ENCODE data around the gene TBC1D3B. TPM values are rescaled to one million over a fixed set of nuclear protein-coding genes. Genes with fewer than 3 reads are reported as not detected.

The TBC1D3B gene
- total and polyA plus RNA-seq, 10 of the 15 experiments (the other 5 are each of a cell fraction or from before 2014, with no cell fraction given) = 0.67 to 8.5 (median 1.7) TPM; not detected in 2

- WGBS (ENCODE audit: insufficient coverage, insufficient replicate concordance, low lambda C conversion rate, missing lambda C conversion rate) = 79% methylated on average over 4 of the region's 4 CpGs
- no peak overlapping the region for H3K9ac ChIP-seq (ENCODE audit: control insufficient read depth, insufficient read depth, low read length)
- BruUV-seq (replicated peaks) = no TSS peak
- no peak for DNase-seq (ENCODE audit: low read depth, low spot score)
- no peak overlapping the region for H3K4me2 ChIP-seq (ENCODE audit: control insufficient read depth, insufficient read depth)
- no peak for TF ChIP-seq RAD51 (IDR thresholded peaks at IDR 0.05)
- no peak for TF ChIP-seq FOXM1 (IDR thresholded peaks at IDR 0.05; ENCODE audit: low read depth, low read length)
- TF ChIP-seq EP300 (IDR thresholded peaks at IDR 0.05; ENCODE audit: borderline replicate concordance in 1 of 2, control insufficient read depth in 1 of 2, low read depth in 2 of 2, low read length in 2 of 2) = no peak
- no peak for TF ChIP-seq IRF4 (IDR thresholded peaks at IDR 0.05; ENCODE audit: low read depth, low read length)
- no peak for TF ChIP-seq STAT1 (conservative IDR thresholded peaks at IDR 0.05)
- TF ChIP-seq, protein P1, sequence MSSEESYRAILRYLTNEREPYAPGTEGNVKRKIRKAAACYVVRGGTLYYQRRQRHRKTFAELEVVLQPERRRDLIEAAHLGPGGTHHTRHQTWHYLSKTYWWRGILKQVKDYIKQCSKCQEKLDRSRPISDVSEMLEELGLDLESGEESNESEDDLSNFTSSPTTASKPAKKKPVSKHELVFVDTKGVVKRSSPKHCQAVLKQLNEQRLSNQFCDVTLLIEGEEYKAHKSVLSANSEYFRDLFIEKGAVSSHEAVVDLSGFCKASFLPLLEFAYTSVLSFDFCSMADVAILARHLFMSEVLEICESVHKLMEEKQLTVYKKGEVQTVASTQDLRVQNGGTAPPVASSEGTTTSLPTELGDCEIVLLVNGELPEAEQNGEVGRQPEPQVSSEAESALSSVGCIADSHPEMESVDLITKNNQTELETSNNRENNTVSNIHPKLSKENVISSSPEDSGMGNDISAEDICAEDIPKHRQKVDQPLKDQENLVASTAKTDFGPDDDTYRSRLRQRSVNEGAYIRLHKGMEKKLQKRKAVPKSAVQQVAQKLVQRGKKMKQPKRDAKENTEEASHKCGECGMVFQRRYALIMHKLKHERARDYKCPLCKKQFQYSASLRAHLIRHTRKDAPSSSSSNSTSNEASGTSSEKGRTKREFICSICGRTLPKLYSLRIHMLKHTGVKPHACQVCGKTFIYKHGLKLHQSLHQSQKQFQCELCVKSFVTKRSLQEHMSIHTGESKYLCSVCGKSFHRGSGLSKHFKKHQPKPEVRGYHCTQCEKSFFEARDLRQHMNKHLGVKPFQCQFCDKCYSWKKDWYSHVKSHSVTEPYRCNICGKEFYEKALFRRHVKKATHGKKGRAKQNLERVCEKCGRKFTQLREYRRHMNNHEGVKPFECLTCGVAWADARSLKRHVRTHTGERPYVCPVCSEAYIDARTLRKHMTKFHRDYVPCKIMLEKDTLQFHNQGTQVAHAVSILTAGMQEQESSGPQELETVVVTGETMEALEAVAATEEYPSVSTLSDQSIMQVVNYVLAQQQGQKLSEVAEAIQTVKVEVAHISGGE (CRISPR knock-in tag; IDR thresholded peaks at IDR 0.05) = no peak
- no peak for TF ChIP-seq SIN3A (IDR thresholded peaks at IDR 0.05; ENCODE audit: low read depth, low read length)
- TF ChIP-seq NBN (IDR thresholded peaks at IDR 0.05) = no peak
- TF ChIP-seq CEBPB (IDR thresholded peaks at IDR 0.05; ENCODE audit: borderline replicate concordance in 1 of 2, low read depth in 2 of 2, low read length in 2 of 2) = no peak
- no peak for TF ChIP-seq HDAC2 (IDR thresholded peaks at IDR 0.05)
- TF ChIP-seq ATF7 (IDR thresholded peaks at IDR 0.05; ENCODE audit: low read depth) = no peak
- TF ChIP-seq SMAD5 (IDR thresholded peaks at IDR 0.05; ENCODE audit: low read depth) = no peak
- TF ChIP-seq MTA2 (IDR thresholded peaks at IDR 0.05; ENCODE audit: low read depth) = no peak
- no peak for TF ChIP-seq MEF2A (IDR thresholded peaks at IDR 0.05; ENCODE audit: insufficient read depth, low read depth, low read length)
- TF ChIP-seq POLR2AphosphoS5 (IDR thresholded peaks at IDR 0.05; ENCODE audit: low read length) = no peak
- TF ChIP-seq MAX (IDR thresholded peaks at IDR 0.05; ENCODE audit: low read depth, low read length) = no peak
- TF ChIP-seq ZNF207 (IDR thresholded peaks at IDR 0.05; ENCODE audit: borderline replicate concordance) = no peak
- no peak for TF ChIP-seq CHD1 (IDR thresholded peaks at IDR 0.05; ENCODE audit: low read depth, low read length)
- H3K36me3 ChIP-seq (ENCODE audit: control insufficient read depth in 2 of 2, insufficient read depth in 2 of 2, low read length in 1 of 2) = no peaks in the 10 kb centered on the region
- ATAC-seq = no peak
- H3K27ac ChIP-seq (ENCODE audit: control insufficient read depth, insufficient read depth) = no peak overlapping the region
- no peaks in the 10 kb centered on the region for H3K79me2 ChIP-seq (ENCODE audit: control insufficient read depth, insufficient read depth, low read length)
- RAD21 ChIA-PET (ENCODE audit: unreplicated experiment) = interaction anchor here (1.1 to 4.5 kb wide), 7 partner anchors 10 to 158 kb away, joined by 3 to 28 read pairs (median 4); partner anchors contain the start of gene CCL3
- H2AFZ ChIP-seq (ENCODE audit: control insufficient read depth, low read depth, low read length) = no peak overlapping the region
- H3K4me1 ChIP-seq (ENCODE audit: control insufficient read depth, insufficient read depth, low read length) = peaks cover 34% of the 10 kb centered on the region
- intact Hi-C loops (cut with micrococcal nuclease; ENCODE audit: unreplicated experiment) = no loop called here
- H3K27me3 ChIP-seq (replicated peaks in 1 of 2; ENCODE audit: control insufficient read depth in 2 of 2, insufficient read depth in 2 of 2, low read length in 1 of 2) = no peaks in the 10 kb centered on the region
- no peak overlapping the region for H3K4me3 ChIP-seq
- CTCF ChIA-PET = interaction anchor here (0.8 to 2.7 kb wide), 10 partner anchors 8 to 320 kb away, joined by 3 to 13 read pairs (median 3); partner anchors contain the start of genes CCL3 and TAF15
- FAIRE-seq = no peak
- H4K20me1 ChIP-seq (ENCODE audit: control insufficient read depth, insufficient read depth) = no peaks in the 10 kb centered on the region
- SMC1A ChIA-PET (ENCODE audit: uncharacterized antibody, unreplicated experiment) = interaction anchor here (1.0 to 11.5 kb wide), 8 partner anchors 8 to 357 kb away, joined by 3 to 128 read pairs (median 6); partner anchors contain the start of gene CCL3
- H3K9me3 ChIP-seq (replicated peaks; ENCODE audit: control insufficient read depth, insufficient read depth, low read length) = peaks cover 18% of the 10 kb centered on the region
- in situ Hi-C loops (cut with MboI) = loop anchor here (25.0 kb wide), 1 partner anchor 359 kb away; the partner anchor contains the start of gene ZNHIT3
- POLR2A ChIA-PET = interaction anchor here (1.1 to 4.4 kb wide), 2 partner anchors 11 to 55 kb away, joined by 3 to 16 read pairs; no protein-coding TSS in a partner anchor
Measured at GRCh38 chr17:36128411-36128978, 47.9 kb downstream of the TBC1D3B start.
